Smooth muscle cell (in vitro differentiated cells): Measurements from ENCODE around the gene GAS1. TPM values are rescaled to one million over a fixed set of nuclear protein-coding genes. Genes with fewer than 3 reads are reported as not detected.

ENCODE experiments used
- DNase-seq: peaks from one replicate; lab custom pipeline; 2025; ENCODE audit not compliant: unreplicated experiment; lab: John Stamatoyannopoulos, UW
- H2AFZ ChIP-seq: fragments of 200-600 bp; sonication (generic); 2 replicates; pipeline ENCODE4 v1.6.0; 2016; ENCODE audit warnings: antibody characterized with exemption, low read depth, mild to moderate bottlenecking
- H3F3A ChIP-seq: fragments of 200-600 bp; sonication (generic); 2 replicates; pipeline ENCODE4 v1.6.0; 2017; ENCODE audit warnings: antibody characterized with exemption, low read depth
- H3K27ac ChIP-seq: fragments of 200-600 bp; sonication (generic); 2 replicates; pipeline ENCODE4 v1.5.1; 2016; ENCODE audit warnings: low read depth, mild to moderate bottlenecking
- H3K27me3 ChIP-seq: fragments of 200-600 bp; sonication (generic); 2 replicates; pipeline ENCODE4 v1.6.1; 2016; ENCODE audit warnings: low read depth, mild to moderate bottlenecking
- H3K36me3 ChIP-seq: fragments of 200-600 bp; sonication (generic); 2 replicates; pipeline ENCODE4 v1.5.1; 2016; ENCODE audit warnings: low read depth
- H3K4me1 ChIP-seq: fragments of 200-600 bp; sonication (generic); 2 replicates; pipeline ENCODE4 v1.5.1; 2016; ENCODE audit warnings: low read depth
- H3K4me2 ChIP-seq: fragments of 200-600 bp; sonication (generic); 2 replicates; pipeline ENCODE4 v1.6.0; 2016; ENCODE audit warnings: mild to moderate bottlenecking
- H3K4me3 ChIP-seq: fragments of 200-600 bp; sonication (generic); 2 replicates; pipeline ENCODE4 v1.5.1; 2016; ENCODE audit warnings: mild to moderate bottlenecking
- H3K79me2 ChIP-seq: fragments of 200-600 bp; sonication (generic); 2 replicates; pipeline ENCODE4 v1.6.0; 2016; ENCODE audit warnings: low read depth, mild to moderate bottlenecking
- H3K9ac ChIP-seq: fragments of 200-600 bp; sonication (generic); 2 replicates; pipeline ENCODE4 v1.6.0; 2016; ENCODE audit warnings: low read depth
- H3K9me3 ChIP-seq: fragments of 200-600 bp; sonication (generic); replicated peaks from 2 replicates; pipeline ENCODE4 v1.5.1; 2016; ENCODE audit warnings: low read depth
- H4K20me1 ChIP-seq: fragments of 200-600 bp; sonication (generic); 2 replicates; pipeline ENCODE4 v1.6.0; 2016; ENCODE audit warnings: low read depth
- CTCF ChIP-seq: fragments of 200-600 bp; sonication (generic); IDR thresholded peaks from 2 replicates; pipeline ENCODE4 v1.5.1; 2017; ENCODE audit warnings: borderline replicate concordance, mild to moderate bottlenecking, antibody characterized with exemption; ENCODE audit not compliant: insufficient read depth, poor library complexity, severe bottlenecking
- WGBS: methylation state at CpG from one replicate; pipeline ENCODE4 v1.1.7; 2016; ENCODE audit warnings: low lambda C conversion rate; 5-methylcytosine and 5-hydroxymethylcytosine counted together
- polyA plus RNA-seq: library from polyadenylated mRNA; unstranded; fragments of >200 nt; fragmentation: Nextera tagmentation; extraction: Ambion mirVana; gene quantifications from 2 replicates; pipeline ENCODE4 v1.2.1, GENCODE V29; 2016
- total RNA-seq: library from RNA; depleted of rRNA; stranded (reverse); fragments of >200 nt; gene quantifications from 2 replicates; pipeline ENCODE4 v1.2.3, GENCODE V29; 2014

GAS1 gene
- total and polyA plus RNA-seq, 2 experiments from 2014 or later = 74.8 to 134 TPM

- no peak overlapping the region for H3K9ac ChIP-seq
- no peaks in the 10 kb centered on the region for H3K4me1 ChIP-seq
- TF ChIP-seq CTCF = no peak
- H3K36me3 ChIP-seq = no peaks in the 10 kb centered on the region
- H2AFZ ChIP-seq = no peak overlapping the region
- H3K27ac ChIP-seq = no peak overlapping the region
- H3K27me3 ChIP-seq = no peaks in the 10 kb centered on the region
- WGBS = 95% methylated on average over 9 of the region's 9 CpGs
- no peak overlapping the region for H3K4me3 ChIP-seq
- no peaks in the 10 kb centered on the region for H3K79me2 ChIP-seq
- H3F3A ChIP-seq = no peaks in the 10 kb centered on the region
- no peak for DNase-seq
- H4K20me1 ChIP-seq = no peaks in the 10 kb centered on the region
- H3K4me2 ChIP-seq = no peak overlapping the region
- no peaks in the 10 kb centered on the region for H3K9me3 ChIP-seq
Measured at GRCh38 chr9:86962692-86963091, 15.4 kb upstream of the GAS1 start.

DNA sequence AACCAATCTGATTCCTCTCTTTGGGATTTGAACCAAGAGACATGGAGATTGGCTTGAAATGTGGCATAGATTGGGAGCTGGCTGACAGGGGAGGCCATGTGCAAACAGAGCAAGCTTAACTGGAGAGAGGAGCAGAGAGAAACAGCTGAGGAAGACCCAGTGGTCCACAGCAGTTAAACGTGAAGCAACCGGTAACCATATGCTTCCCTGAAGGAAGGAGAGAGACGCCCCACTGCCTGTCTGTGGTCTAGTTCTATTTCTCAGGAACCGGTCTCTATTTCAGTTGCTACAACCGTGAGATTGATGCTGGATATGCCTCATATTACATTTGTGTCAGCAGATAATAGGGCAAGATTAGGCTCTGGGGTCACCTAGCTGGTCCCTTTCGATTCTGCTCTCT lies 13.6 kb upstream of the GAS1 start:
- H3K4me2 ChIP-seq = no peak overlapping the region
- no peaks in the 10 kb centered on the region for H3K36me3 ChIP-seq
- DNase-seq = no peak
- H3K4me1 ChIP-seq = no peaks in the 10 kb centered on the region
- H3K27me3 ChIP-seq = no peaks in the 10 kb centered on the region
- H3K9ac ChIP-seq = no peak overlapping the region
- 95% methylated on average over 6 of the region's 6 CpGs for WGBS
- no peaks in the 10 kb centered on the region for H4K20me1 ChIP-seq
- no peaks in the 10 kb centered on the region for H3K9me3 ChIP-seq
- no peaks in the 10 kb centered on the region for H3K79me2 ChIP-seq
- no peak overlapping the region for H3K4me3 ChIP-seq
- no peak overlapping the region for H2AFZ ChIP-seq
- H3F3A ChIP-seq = no peaks in the 10 kb centered on the region
- no peak overlapping the region for H3K27ac ChIP-seq
- no peak for TF ChIP-seq CTCF

- no peaks in the 10 kb centered on the region for H3F3A ChIP-seq
- no peaks in the 10 kb centered on the region for H3K9me3 ChIP-seq
- no peak for TF ChIP-seq CTCF
- H3K4me2 ChIP-seq = no peak overlapping the region
- no peaks in the 10 kb centered on the region for H3K4me1 ChIP-seq
- 95% methylated on average over 1 of the region's 1 CpG for WGBS
- no peaks in the 10 kb centered on the region for H3K79me2 ChIP-seq
- no peak overlapping the region for H3K4me3 ChIP-seq
- H4K20me1 ChIP-seq = no peaks in the 10 kb centered on the region
- H3K27ac ChIP-seq = no peak overlapping the region
- no peaks in the 10 kb centered on the region for H3K27me3 ChIP-seq
- DNase-seq = no peak
- no peaks in the 10 kb centered on the region for H3K36me3 ChIP-seq
- H2AFZ ChIP-seq = no peak overlapping the region
- H3K9ac ChIP-seq = no peak overlapping the region
Measured at GRCh38 chr9:86958203-86958602, 10.9 kb upstream of the GAS1 start.

DNA sequence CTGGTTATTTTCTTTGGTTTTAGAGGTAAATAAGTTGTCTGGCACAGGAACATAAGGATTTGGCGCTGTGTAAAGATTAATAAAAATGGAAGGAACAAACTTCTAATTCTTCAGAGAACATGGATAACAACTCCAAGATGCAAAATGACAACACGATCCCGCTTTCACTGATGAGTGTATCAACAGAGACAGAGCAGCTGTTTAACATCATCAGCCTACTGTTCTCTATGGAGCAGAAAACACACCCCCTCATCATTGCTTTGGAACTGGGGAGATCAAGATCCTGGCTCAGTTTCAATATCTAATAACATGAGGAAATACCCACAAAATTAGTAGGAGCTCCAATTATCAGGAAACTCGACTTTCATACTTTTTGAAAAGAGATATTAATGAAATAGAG lies 8.3 kb upstream of the GAS1 start:
- Histone ChIP-seq H3K4me2 (no peak overlapping the region), H4K20me1 (no peaks in the 10 kb centered on the region), H3F3A (no peaks in the 10 kb centered on the region), H3K79me2 (no peaks in the 10 kb centered on the region), H3K4me3 (no peak overlapping the region), H3K27ac (no peak overlapping the region), H3K9ac (no peak overlapping the region), H3K4me1 (no peaks in the 10 kb centered on the region), H3K36me3 (no peaks in the 10 kb centered on the region), H3K9me3 (no peaks in the 10 kb centered on the region), H3K27me3 (no peaks in the 10 kb centered on the region), H2AFZ (no peak overlapping the region)
- no peak for DNase-seq
- no peak for TF ChIP-seq CTCF
- 64% methylated on average over 4 of the region's 4 CpGs for WGBS
